HL-60 (cell line): ENCODE measurements around the gene TNC.

Experiments used
- GABPA ChIP-seq: IDR thresholded peaks from 2 replicates; pipeline ENCODE4 v1.6.1; 2012; ENCODE audit warnings: low read depth
- SPI1 ChIP-seq: IDR thresholded peaks from 2 replicates; pipeline ENCODE4 v1.6.1; 2012; ENCODE audit warnings: low read depth, mild to moderate bottlenecking, borderline replicate concordance
- TF ChIP-seq, protein P1 (sequence below): IDR thresholded peaks from one replicate; pipeline ENCODE4 v1.5.1; 2011; ENCODE audit warnings: low read length, control low read depth, inconsistent platforms; ENCODE audit not compliant: insufficient read depth
- TF ChIP-seq, protein P2 (sequence below): IDR thresholded peaks from 2 replicates; pipeline ENCODE4 v1.6.1; 2012; ENCODE audit warnings: low read depth; ENCODE audit not compliant: insufficient replicate concordance

DNA sequence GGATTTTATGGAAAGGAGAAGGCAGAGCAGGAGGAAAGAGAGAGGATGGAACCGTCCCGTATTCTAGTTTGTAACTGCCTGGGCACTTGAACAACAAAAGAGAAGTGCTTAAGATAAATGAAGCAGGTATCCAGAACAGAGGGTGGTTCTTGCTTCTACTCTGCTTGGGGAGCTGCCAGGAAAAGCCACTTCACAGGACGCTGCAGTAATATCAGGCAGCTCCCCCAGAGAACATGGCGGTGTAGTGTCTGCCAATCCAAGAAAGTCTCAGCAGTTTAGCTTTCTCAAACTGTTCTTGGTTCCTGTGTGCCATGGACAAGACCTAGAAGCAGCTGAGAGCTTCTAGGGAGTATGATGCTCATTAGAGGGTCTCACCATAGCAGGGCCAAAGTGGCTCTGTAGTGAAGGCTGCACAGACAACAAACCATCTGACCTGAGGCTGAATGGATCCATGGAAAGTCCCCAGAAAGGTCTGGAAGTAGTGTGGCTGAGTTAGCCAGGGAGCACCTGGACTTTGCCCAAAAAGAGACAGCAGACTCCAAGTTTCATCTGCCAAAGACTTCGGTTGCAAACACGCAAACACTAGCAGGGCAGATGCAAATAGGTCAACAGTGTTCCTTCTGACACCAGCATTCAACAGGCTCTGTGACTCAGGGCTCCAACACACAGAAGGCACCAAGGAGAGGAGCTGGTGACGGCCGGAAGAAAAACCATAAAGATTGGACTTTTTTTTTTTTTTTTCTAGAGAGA lies 115.4 kb downstream of the TNC start:
- TF ChIP-seq, protein P1, sequence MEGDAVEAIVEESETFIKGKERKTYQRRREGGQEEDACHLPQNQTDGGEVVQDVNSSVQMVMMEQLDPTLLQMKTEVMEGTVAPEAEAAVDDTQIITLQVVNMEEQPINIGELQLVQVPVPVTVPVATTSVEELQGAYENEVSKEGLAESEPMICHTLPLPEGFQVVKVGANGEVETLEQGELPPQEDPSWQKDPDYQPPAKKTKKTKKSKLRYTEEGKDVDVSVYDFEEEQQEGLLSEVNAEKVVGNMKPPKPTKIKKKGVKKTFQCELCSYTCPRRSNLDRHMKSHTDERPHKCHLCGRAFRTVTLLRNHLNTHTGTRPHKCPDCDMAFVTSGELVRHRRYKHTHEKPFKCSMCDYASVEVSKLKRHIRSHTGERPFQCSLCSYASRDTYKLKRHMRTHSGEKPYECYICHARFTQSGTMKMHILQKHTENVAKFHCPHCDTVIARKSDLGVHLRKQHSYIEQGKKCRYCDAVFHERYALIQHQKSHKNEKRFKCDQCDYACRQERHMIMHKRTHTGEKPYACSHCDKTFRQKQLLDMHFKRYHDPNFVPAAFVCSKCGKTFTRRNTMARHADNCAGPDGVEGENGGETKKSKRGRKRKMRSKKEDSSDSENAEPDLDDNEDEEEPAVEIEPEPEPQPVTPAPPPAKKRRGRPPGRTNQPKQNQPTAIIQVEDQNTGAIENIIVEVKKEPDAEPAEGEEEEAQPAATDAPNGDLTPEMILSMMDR, result no peak
- TF ChIP-seq, protein P2, sequence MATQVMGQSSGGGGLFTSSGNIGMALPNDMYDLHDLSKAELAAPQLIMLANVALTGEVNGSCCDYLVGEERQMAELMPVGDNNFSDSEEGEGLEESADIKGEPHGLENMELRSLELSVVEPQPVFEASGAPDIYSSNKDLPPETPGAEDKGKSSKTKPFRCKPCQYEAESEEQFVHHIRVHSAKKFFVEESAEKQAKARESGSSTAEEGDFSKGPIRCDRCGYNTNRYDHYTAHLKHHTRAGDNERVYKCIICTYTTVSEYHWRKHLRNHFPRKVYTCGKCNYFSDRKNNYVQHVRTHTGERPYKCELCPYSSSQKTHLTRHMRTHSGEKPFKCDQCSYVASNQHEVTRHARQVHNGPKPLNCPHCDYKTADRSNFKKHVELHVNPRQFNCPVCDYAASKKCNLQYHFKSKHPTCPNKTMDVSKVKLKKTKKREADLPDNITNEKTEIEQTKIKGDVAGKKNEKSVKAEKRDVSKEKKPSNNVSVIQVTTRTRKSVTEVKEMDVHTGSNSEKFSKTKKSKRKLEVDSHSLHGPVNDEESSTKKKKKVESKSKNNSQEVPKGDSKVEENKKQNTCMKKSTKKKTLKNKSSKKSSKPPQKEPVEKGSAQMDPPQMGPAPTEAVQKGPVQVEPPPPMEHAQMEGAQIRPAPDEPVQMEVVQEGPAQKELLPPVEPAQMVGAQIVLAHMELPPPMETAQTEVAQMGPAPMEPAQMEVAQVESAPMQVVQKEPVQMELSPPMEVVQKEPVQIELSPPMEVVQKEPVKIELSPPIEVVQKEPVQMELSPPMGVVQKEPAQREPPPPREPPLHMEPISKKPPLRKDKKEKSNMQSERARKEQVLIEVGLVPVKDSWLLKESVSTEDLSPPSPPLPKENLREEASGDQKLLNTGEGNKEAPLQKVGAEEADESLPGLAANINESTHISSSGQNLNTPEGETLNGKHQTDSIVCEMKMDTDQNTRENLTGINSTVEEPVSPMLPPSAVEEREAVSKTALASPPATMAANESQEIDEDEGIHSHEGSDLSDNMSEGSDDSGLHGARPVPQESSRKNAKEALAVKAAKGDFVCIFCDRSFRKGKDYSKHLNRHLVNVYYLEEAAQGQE, result no peak
- TF ChIP-seq GABPA (no peak), SPI1 (no peak)
